NCI-H1436 treated with DMSO at 0.1 percent for 48 hours (cell line): ENCODE data around the gene TCF25.
"Not testable (repeated sequence)": the region's sequence is repeated elsewhere in the genome, so short reads cannot be mapped to it uniquely, and the experiment has no call there.

ENCODE experiments used
- DNase-seq: peaks from one replicate; lab custom pipeline; 2025; lab: John Stamatoyannopoulos, UW

The TCF25 gene

GRCh38 chr16:89919535-89920406 lies 46.4 kb downstream of the TCF25 start:
- no peak for DNase-seq

DNA sequence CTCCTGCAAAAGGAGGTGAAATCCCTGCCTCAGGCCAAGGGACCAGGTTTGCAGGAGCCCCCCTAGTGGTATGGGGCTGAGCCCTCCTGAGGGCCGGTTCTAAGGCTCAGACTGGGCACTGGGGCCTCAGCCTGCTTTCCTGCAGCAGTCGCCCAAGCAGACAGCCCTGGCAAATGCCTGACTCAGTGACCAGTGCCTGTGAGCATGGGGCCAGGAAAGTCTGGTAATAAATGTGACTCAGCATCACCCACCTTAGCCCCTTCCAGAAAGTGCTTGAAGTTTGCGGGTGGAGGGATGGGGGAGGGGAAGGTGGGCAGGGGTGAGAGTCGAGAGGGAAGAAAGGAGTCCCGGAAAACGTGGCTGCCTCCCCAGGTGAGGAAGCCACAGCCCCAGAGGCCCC lies 47.3 kb downstream of the TCF25 start:
- no peak for DNase-seq

DNA sequence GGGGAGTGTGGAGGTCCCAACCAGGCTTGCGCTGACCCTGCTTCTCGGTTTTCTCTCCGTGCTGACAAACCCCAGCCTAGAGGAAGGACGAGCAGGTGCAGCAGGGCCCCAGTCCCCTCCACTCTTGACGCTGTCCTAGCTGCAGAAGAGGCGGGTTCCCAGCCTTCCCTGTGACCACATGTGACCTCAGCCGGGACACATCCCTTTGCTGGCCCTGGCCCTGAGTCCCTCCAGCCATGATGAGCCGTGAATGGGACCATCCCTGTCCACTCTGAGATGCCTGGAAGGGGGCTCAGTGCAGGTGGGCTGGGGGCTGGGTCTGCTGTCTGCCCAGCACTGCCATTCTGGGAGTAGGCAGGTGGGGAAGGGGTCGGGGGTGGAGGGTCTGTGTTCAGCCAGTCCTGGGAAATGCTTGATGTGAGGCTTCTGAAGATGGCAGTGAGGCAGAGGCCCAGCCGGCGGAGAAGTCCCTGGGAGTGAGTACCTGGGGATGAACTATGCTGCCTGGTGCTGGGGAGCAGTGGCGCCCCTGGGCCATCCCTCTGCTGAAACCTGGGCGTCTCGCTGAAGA lies 47.8 kb downstream of the TCF25 start:
- DNase-seq, result no peak

- DNase-seq, result no peak
Observed at GRCh38 chr16:89921702-89922476, 48.5 kb downstream of the TCF25 start.

DNA sequence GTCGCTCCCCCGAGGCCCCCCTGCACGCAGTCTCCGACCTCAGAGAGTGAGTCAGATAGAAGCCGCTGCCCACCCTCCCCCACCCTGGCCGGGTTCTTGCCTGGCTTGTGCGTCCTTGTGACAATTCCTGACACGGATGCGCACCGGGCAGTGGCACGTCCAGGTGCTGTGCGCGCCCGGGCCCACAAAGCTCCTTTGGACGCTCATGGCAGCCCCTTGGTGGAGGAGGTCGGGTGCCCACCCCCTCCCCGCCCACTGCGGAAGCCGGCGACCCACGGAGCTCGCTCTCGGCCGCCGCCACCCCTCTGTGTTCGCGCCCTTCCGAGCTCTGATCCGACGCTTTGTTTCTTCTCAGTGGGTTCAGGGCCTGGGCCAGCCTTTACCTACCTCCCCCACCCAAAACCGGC lies 49.1 kb downstream of the TCF25 start:
- no peak for DNase-seq

DNA sequence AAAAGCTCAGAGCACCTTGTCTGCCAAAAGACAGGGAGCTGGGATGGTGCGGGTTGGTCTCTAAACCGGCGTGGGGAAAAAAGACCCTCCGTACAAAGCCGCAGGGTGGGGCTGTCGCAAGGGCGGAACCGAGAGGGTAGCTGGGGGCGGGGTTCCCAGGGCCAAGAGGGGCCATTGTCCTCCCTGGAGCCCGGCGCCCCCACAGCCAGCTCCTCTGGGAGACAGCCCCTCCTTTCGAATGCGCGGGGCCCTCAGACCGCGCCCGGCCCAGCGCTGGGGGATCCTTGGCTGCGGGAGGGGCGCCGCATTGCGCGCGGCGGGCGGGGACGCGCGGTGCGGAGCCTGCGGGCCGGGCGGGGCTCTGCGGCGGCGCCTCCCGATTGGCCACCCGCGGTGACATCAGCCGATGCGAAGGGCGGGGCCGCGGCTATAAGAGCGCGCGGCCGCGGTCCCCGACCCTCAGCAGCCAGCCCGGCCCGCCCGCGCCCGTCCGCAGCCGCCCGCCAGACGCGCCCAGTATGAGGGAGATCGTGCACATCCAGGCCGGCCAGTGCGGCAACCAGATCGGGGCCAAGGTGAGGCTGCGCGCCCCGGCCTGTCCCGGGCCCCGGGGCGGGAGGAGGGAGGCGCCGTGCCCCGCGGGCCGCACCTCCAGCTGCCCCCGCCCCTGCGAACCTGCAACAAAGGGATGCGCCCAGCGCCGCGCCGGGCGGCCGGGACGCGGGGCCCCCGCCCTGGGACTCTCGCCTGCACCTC lies 49.7 kb downstream of the TCF25 start, which contains the start of gene TUBB3:
Gene TUBB3, plus strand, starts transcription at position 459 of the 756 bp plus-strand sequence. Its CDS starts 60 bp downstream, at position 519.
- peak; percentile 28 for DNase-seq

- DNase-seq, result no peak
Observed at GRCh38 chr16:89923640-89924296, 50.4 kb downstream of the TCF25 start.

- no peak for DNase-seq
Observed at GRCh38 chr16:89924297-89924924, 51.0 kb downstream of the TCF25 start.

DNA sequence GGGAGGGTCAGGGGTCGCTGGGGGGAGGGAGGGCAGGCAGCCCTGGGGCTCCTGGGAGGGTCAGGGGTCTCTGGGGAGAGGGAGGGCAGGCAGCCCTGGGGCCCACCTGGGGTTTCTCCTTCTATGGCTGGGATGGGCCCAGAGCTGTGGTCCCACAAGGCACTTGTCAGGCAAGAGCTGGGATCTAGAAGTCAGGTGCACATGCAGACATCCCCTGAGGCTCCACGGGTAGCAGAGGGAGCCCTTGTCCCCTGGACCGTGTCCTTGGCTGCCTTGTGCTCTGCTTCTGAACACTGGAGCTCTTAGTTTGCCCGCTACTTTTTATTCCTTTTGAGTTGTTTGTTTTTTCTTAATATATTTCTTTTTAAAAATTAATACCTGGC lies 51.5 kb downstream of the TCF25 start:
- no peak for DNase-seq

DNA sequence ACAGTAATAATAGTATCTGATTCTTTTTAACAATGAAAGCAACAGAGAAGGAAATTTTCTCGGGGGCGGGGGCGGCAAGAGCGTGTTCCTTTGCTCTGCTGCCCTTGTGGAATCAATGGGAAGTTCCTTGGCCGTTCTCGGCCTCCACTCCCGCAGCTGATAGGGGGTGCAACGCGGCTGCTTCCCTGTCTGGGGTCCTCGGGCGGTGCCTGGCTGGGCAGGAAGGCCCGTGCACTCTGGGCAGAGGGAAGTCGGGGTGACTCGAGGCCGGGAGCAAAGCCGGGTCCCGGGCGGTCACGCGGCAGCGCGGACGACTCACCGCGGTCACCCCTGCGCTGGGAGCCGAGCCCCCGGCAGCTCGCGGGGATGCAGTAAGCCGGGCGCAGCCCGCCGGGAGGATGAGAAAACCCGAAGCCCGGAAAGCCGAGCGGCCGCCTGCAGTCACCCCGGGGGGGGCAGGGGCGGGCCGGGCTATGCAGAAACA lies 52.2 kb downstream of the TCF25 start:
- DNase-seq, result no peak

DNA sequence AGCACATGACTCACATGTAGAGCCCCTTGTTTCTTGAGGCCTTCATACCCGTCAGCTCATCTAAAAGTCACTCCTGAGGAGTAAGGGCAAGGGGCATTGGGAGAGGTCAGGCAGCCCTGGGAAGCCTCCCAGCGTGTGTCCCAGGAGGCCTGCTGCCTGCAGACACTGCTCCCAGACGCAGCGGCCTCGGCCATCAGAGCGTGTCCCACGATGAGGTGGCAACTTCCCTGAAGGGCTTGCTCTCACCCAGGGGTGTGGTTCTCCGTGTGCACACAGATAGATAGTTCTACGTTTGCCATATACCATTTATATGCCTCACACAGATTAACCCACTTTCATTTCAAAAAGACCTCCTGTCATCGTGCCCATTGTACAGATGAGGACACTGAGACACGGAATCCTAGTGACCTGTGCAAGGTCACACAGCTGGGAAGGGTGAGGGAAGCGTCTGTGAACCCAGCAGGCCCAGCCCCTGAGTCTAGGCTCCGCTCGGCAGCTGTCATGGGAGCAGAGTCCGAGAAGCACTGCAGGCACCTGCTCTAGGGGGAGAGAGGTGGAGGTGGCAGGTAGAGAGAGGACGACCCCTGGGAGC lies 58.0 kb downstream of the TCF25 start:
- no peak for DNase-seq

- DNase-seq, result no peak
Observed at GRCh38 chr16:89931964-89932363, 58.6 kb downstream of the TCF25 start.

- not testable (repeated sequence) for DNase-seq
Observed at GRCh38 chr16:89934019-89934418, 60.6 kb downstream of the TCF25 start.

GRCh38 chr16:89934611-89935553 lies 61.5 kb downstream of the TCF25 start:
- DNase-seq, result no peak

DNA sequence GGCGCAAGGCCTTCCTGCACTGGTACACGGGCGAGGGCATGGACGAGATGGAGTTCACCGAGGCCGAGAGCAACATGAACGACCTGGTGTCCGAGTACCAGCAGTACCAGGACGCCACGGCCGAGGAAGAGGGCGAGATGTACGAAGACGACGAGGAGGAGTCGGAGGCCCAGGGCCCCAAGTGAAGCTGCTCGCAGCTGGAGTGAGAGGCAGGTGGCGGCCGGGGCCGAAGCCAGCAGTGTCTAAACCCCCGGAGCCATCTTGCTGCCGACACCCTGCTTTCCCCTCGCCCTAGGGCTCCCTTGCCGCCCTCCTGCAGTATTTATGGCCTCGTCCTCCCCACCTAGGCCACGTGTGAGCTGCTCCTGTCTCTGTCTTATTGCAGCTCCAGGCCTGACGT lies 62.2 kb downstream of the TCF25 start:
- DNase-seq, result not testable (repeated sequence)

DNA sequence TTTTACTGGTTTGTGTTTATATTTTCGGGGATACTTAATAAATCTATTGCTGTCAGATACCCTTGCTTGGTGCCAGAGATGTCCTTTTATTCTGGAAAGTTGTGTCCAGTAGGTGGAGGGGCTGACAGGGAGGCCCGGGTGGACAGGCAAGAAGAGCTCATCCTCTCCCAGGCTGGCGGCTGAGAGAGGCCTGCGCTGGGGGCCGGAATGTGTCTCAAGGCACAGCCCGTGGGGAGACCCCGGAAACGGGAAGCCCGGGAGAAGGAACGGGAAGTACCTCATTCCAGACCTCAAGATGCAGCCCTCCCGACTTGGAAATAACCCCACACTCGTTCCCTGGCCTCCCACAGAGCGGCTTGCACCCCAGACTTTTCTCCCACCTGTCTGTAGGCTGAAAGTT lies 62.6 kb downstream of the TCF25 start:
- no peak for DNase-seq

DNA sequence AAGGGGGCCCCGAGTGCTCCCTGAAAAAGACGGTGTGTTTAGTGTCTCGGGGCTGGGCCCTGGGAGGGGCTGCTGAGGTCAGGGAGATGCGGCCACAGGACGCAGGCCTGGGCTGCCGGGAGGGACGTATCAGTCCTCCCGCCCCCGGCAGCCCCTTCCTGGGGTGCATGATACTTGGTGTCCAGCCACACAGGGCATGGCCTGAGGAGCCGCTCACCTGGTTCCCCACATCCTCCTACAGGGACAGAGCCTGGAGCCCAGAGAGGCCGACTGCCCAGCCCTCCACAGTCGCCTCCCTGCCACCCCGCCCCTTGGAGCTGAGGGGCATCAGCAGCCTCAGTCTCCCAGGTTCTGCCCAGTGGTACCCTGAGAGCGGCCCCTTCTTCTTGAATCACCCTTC lies 63.1 kb downstream of the TCF25 start:
- no peak for DNase-seq

DNA sequence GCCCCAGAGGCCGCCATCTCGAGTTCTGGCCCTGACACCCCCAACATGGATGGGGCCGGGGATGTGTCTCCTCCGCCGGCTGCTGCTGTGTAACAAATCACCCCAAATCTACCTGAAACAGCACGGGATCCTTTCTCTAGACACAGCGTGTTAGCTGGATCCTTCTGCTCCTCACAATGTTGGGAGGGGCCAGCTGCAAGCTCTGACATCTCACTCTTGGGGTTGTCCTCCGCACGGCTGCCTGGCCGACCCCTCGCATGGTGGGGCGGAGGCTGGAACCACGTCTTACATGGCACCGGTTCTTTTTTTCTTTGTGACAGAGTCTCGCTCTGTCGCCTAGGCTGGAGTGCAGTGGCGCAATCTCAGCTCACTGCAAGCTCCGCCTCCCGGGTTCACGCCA lies 63.6 kb downstream of the TCF25 start:
- DNase-seq, result no peak

- DNase-seq, result no peak
Observed at GRCh38 chr16:89938175-89938885, 64.9 kb downstream of the TCF25 start.
